ENCODE measurements around the gene PLPPR5. TPM values are rescaled to one million over a fixed set of nuclear protein-coding genes. Genes with fewer than 3 reads are reported as not detected.
"Not testable (repeated sequence)": the region's sequence is repeated elsewhere in the genome, so short reads cannot be mapped to it uniquely, and the experiment has no call there.

The PLPPR5 gene
- 0.02 and 0.05 TPM in 2 replicates for total RNA-seq (2014; rRNA removed; shearing (Covaris generic))

- Histone ChIP-seq H3K36me3 (no peaks in the 10 kb centered on the region), H3K4me1 (no peaks in the 10 kb centered on the region), H3K9me3 (replicated peaks) (no peaks in the 10 kb centered on the region), H3K27ac (no peak within 1 kb of the TSS), H3K4me3 (no peak within 1 kb of the TSS), H3K27me3 (no peaks in the 10 kb centered on the region)
- peak in 1 of 2 experiments; percentile 3 for DNase-seq
These were observed at the start of gene PLPPR5 for GRCh38 chr1:99004861-99005442. Gene PLPPR5 (minus strand): TSS chr1:99004861. CDS start chr1:99004671, 190 bp downstream.

GRCh38 chr1:99051611-99052283 is 47.1 kb upstream of the PLPPR5 start:
- no peak for DNase-seq

GRCh38 chr1:99049745-99050144 is 45.1 kb upstream of the PLPPR5 start:
- Histone ChIP-seq H3K4me3 (no peak overlapping the region), H3K36me3 (no peaks in the 10 kb centered on the region), H3K4me1 (no peaks in the 10 kb centered on the region), H3K27ac (no peak overlapping the region), H3K9me3 (replicated peaks) (0 out of 2 replicates have a peak, but pooled peaks cover 4% of the 10 kb centered on the region), H3K27me3 (0 out of 2 replicates have a peak, but pooled peaks cover 6% of the 10 kb centered on the region)
- no peak for DNase-seq

More at GRCh38 chr1:99051611-99052283, 47.1 kb upstream of the PLPPR5 start:
- Histone ChIP-seq H3K4me3 (no peak overlapping the region), H3K36me3 (no peaks in the 10 kb centered on the region), H3K4me1 (no peaks in the 10 kb centered on the region), H3K9me3 (replicated peaks) (0 out of 2 replicates have a peak, but pooled peaks cover 4% of the 10 kb centered on the region), H3K27me3 (0 out of 2 replicates have a peak, but pooled peaks cover 6% of the 10 kb centered on the region), H3K27ac (no peak overlapping the region)

GRCh38 chr1:99036746-99037145 is 32.1 kb upstream of the PLPPR5 start:
- not testable (repeated sequence) for H3K4me1 ChIP-seq; DNase-seq; H3K9me3 ChIP-seq (replicated peaks); H3K27ac ChIP-seq; H3K36me3 ChIP-seq; H3K4me3 ChIP-seq; H3K27me3 ChIP-seq

GRCh38 chr1:99018313-99018712 is 13.7 kb upstream of the PLPPR5 start:
- H3K27ac ChIP-seq = no peak overlapping the region
- no peaks in the 10 kb centered on the region for H3K4me1 ChIP-seq
- no peaks in the 10 kb centered on the region for H3K9me3 ChIP-seq (replicated peaks)
- no peaks in the 10 kb centered on the region for H3K36me3 ChIP-seq
- H3K4me3 ChIP-seq = no peak overlapping the region
- no peaks in the 10 kb centered on the region for H3K27me3 ChIP-seq
- DNase-seq = no peak

GRCh38 chr1:99017655-99018054 is 13.0 kb upstream of the PLPPR5 start:
- no peak for DNase-seq
- H3K9me3 ChIP-seq (replicated peaks) = no peaks in the 10 kb centered on the region
- no peak overlapping the region for H3K27ac ChIP-seq
- no peaks in the 10 kb centered on the region for H3K27me3 ChIP-seq
- no peaks in the 10 kb centered on the region for H3K4me1 ChIP-seq
- H3K36me3 ChIP-seq = no peaks in the 10 kb centered on the region
- no peak overlapping the region for H3K4me3 ChIP-seq

GRCh38 chr1:99010679-99011078 is 6.0 kb upstream of the PLPPR5 start:
- no peak for DNase-seq
- no peak overlapping the region for H3K4me3 ChIP-seq
- H3K27me3 ChIP-seq = no peaks in the 10 kb centered on the region
- H3K27ac ChIP-seq = no peak overlapping the region
- no peaks in the 10 kb centered on the region for H3K4me1 ChIP-seq
- H3K36me3 ChIP-seq = no peaks in the 10 kb centered on the region
- no peaks in the 10 kb centered on the region for H3K9me3 ChIP-seq (replicated peaks)

- H3K27me3 ChIP-seq = no peaks in the 10 kb centered on the region
- H3K4me1 ChIP-seq = no peaks in the 10 kb centered on the region
- H3K9me3 ChIP-seq (replicated peaks) = no peaks in the 10 kb centered on the region
- no peak overlapping the region for H3K4me3 ChIP-seq
- H3K36me3 ChIP-seq = no peaks in the 10 kb centered on the region
- H3K27ac ChIP-seq = no peak overlapping the region
- no peak for DNase-seq
These were observed 2.7 kb upstream of the PLPPR5 start for GRCh38 chr1:99007366-99007765.

GRCh38 chr1:99005537-99005942 is 879 bp upstream of the PLPPR5 start:
- no peaks in the 10 kb centered on the region for H3K27me3 ChIP-seq
- no peaks in the 10 kb centered on the region for H3K36me3 ChIP-seq
- H3K27ac ChIP-seq = no peak overlapping the region
- H3K9me3 ChIP-seq (replicated peaks) = no peaks in the 10 kb centered on the region
- H3K4me3 ChIP-seq = no peak overlapping the region
- DNase-seq = no peak
- H3K4me1 ChIP-seq = no peaks in the 10 kb centered on the region

- no peaks in the 10 kb centered on the region for H3K4me1 ChIP-seq
- H3K9me3 ChIP-seq (replicated peaks) = no peaks in the 10 kb centered on the region
- no peaks in the 10 kb centered on the region for H3K27me3 ChIP-seq
- H3K4me3 ChIP-seq = no peak overlapping the region
- no peaks in the 10 kb centered on the region for H3K36me3 ChIP-seq
- no peak for DNase-seq
- no peak overlapping the region for H3K27ac ChIP-seq
These were observed 304 bp downstream of the PLPPR5 start for GRCh38 chr1:99004254-99004860.

- no peaks in the 10 kb centered on the region for H3K9me3 ChIP-seq (replicated peaks)
These were observed 944 bp downstream of the PLPPR5 start for GRCh38 chr1:99003581-99004253.

GRCh38 chr1:98992844-98993243 is 11.8 kb downstream of the PLPPR5 start:
- Histone ChIP-seq H3K4me3 (no peak overlapping the region), H3K36me3 (no peaks in the 10 kb centered on the region), H3K4me1 (peaks cover 4% of the 10 kb centered on the region), H3K27me3 (no peaks in the 10 kb centered on the region), H3K27ac (no peak overlapping the region), H3K9me3 (replicated peaks) (no peaks in the 10 kb centered on the region)
- no peak for DNase-seq

More at GRCh38 chr1:99003581-99004253, 944 bp downstream of the PLPPR5 start:
- Histone ChIP-seq H3K27me3 (no peaks in the 10 kb centered on the region), H3K4me3 (no peak overlapping the region), H3K36me3 (no peaks in the 10 kb centered on the region), H3K27ac (no peak overlapping the region), H3K4me1 (no peaks in the 10 kb centered on the region)
- no peak for DNase-seq

GRCh38 chr1:98991127-98992012 is 13.3 kb downstream of the PLPPR5 start:
- Histone ChIP-seq H3K4me1 (peaks cover 4% of the 10 kb centered on the region), H3K27ac (peak overlapping the region; percentile 37), H3K36me3 (no peaks in the 10 kb centered on the region), H3K9me3 (replicated peaks) (no peaks in the 10 kb centered on the region), H3K4me3 (no peak overlapping the region), H3K27me3 (no peaks in the 10 kb centered on the region)
- DNase-seq = peak; percentile 11 to 44

GRCh38 chr1:98989556-98989907 is 15.1 kb downstream of the PLPPR5 start:
- no peaks in the 10 kb centered on the region for H3K9me3 ChIP-seq (replicated peaks)
- no peaks in the 10 kb centered on the region for H3K36me3 ChIP-seq
- H3K4me1 ChIP-seq = peaks cover 4% of the 10 kb centered on the region
- H3K4me3 ChIP-seq = no peak overlapping the region
- H3K27ac ChIP-seq = no peak overlapping the region
- no peaks in the 10 kb centered on the region for H3K27me3 ChIP-seq
- no peak for DNase-seq
